ENCODE results near the gene STK35. TPM values are rescaled to one million over a fixed set of nuclear protein-coding genes. Genes with fewer than 3 reads are reported as not detected.

The STK35 gene
- total RNA-seq: 13.7 to 16.0 TPM (median 14.5 TPM) in 3 replicates
- long read RNA-seq, full-length matches to known transcripts: 1 of 18 reads
- long read RNA-seq, partial matches to known transcripts: 17 of 18 reads
- long read RNA-seq, other reads (novel, unspliced or antisense): 0 of 18 reads

- Mint-ChIP-seq H3K4me1 (ENCODE audit: low read depth) (peaks cover 32% of the 10 kb centered on the region), H3K4me3 (ENCODE audit: unreplicated experiment) (peak within 1 kb of the TSS; percentile 95), H3K9me3 (ENCODE audit: low read depth) (no peaks in the 10 kb centered on the region), H3K27me3 (ENCODE audit: low read depth) (no peaks in the 10 kb centered on the region), H3K27ac (ENCODE audit: unreplicated experiment) (peak within 1 kb of the TSS; percentile 100), H3K36me3 (ENCODE audit: low read depth) (no peaks in the 10 kb centered on the region)
- TF ChIP-seq CTCF (IDR thresholded peaks at IDR 0.05): no peak
- no peak for DNase-seq (ENCODE audit: low spot score)
Observed at GRCh38 chr20:2101057-2101864, at the start of gene STK35. STK35 (plus strand) TSS chr20:2101827; CDS start chr20:2101882, 55 bp downstream.

GRCh38 chr20:2051946-2052345 lies 49.7 kb upstream of the STK35 start:
- Mint-ChIP-seq H3K36me3 (ENCODE audit: low read depth) (no peaks in the 10 kb centered on the region), H3K4me1 (ENCODE audit: low read depth) (no peaks in the 10 kb centered on the region), H3K27ac (ENCODE audit: unreplicated experiment) (no peak overlapping the region), H3K27me3 (ENCODE audit: low read depth) (peaks cover 9% of the 10 kb centered on the region), H3K9me3 (ENCODE audit: low read depth) (no peaks in the 10 kb centered on the region), H3K4me3 (ENCODE audit: unreplicated experiment) (no peak overlapping the region)
- DNase-seq (ENCODE audit: low spot score): no peak
- TF ChIP-seq CTCF (IDR thresholded peaks at IDR 0.05): no peak

GRCh38 chr20:2052741-2053140 lies 48.9 kb upstream of the STK35 start:
- Mint-ChIP-seq H3K4me3 (ENCODE audit: unreplicated experiment) (no peak overlapping the region), H3K27me3 (ENCODE audit: low read depth) (peaks cover 10% of the 10 kb centered on the region), H3K27ac (ENCODE audit: unreplicated experiment) (no peak overlapping the region), H3K9me3 (ENCODE audit: low read depth) (peaks cover 3% of the 10 kb centered on the region), H3K4me1 (ENCODE audit: low read depth) (no peaks in the 10 kb centered on the region), H3K36me3 (ENCODE audit: low read depth) (no peaks in the 10 kb centered on the region)
- TF ChIP-seq CTCF (IDR thresholded peaks at IDR 0.05): no peak
- no peak for DNase-seq (ENCODE audit: low spot score)

GRCh38 chr20:2053615-2054014 lies 48.0 kb upstream of the STK35 start:
- no peak overlapping the region for H3K27ac Mint-ChIP-seq (ENCODE audit: unreplicated experiment)
- H3K4me1 Mint-ChIP-seq (ENCODE audit: low read depth): no peaks in the 10 kb centered on the region
- H3K4me3 Mint-ChIP-seq (ENCODE audit: unreplicated experiment): no peak overlapping the region
- H3K9me3 Mint-ChIP-seq (ENCODE audit: low read depth): peaks cover 10% of the 10 kb centered on the region
- peaks cover 7% of the 10 kb centered on the region for H3K27me3 Mint-ChIP-seq (ENCODE audit: low read depth)
- no peak for TF ChIP-seq CTCF (IDR thresholded peaks at IDR 0.05)
- DNase-seq (ENCODE audit: low spot score): no peak
- no peaks in the 10 kb centered on the region for H3K36me3 Mint-ChIP-seq (ENCODE audit: low read depth)

GRCh38 chr20:2054911-2055310 lies 46.7 kb upstream of the STK35 start:
- Mint-ChIP-seq H3K4me1 (ENCODE audit: low read depth) (no peaks in the 10 kb centered on the region), H3K9me3 (ENCODE audit: low read depth) (peaks cover 12% of the 10 kb centered on the region), H3K36me3 (ENCODE audit: low read depth) (no peaks in the 10 kb centered on the region), H3K4me3 (ENCODE audit: unreplicated experiment) (no peak overlapping the region), H3K27ac (ENCODE audit: unreplicated experiment) (no peak overlapping the region), H3K27me3 (ENCODE audit: low read depth) (peaks cover 1% of the 10 kb centered on the region)
- no peak for DNase-seq (ENCODE audit: low spot score)
- TF ChIP-seq CTCF (IDR thresholded peaks at IDR 0.05): no peak
